SU-DHL-6 (cell line): Measurements from ENCODE around the gene SOCS7.

Source experiments
- H2AFZ ChIP-seq: fragments of 200-600 bp; sonication (generic); 2 replicates; pipeline ENCODE4 v1.6.1; 2014; ENCODE audit warnings: low read depth, mild to moderate bottlenecking, moderate library complexity, mixed read lengths, antibody characterized with exemption, low read length; ENCODE audit not compliant: severe bottlenecking
- H3F3A ChIP-seq: fragments of 200-600 bp; shearing (Covaris generic); 2 replicates; pipeline ENCODE4 v1.6.0; 2016; ENCODE audit warnings: antibody characterized with exemption, mild to moderate bottlenecking; ENCODE audit not compliant: insufficient read depth
- H3K27ac ChIP-seq: fragments of 200-600 bp; sonication (generic); 2 replicates; pipeline ENCODE4 v1.5.1; 2016; ENCODE audit warnings: low read depth, mild to moderate bottlenecking, low read length, moderate library complexity, mixed read lengths
- H3K27me3 ChIP-seq: fragments of 200-600 bp; sonication (generic), shearing (Covaris generic); 2 replicates; pipeline ENCODE4 v1.6.0; 2014; ENCODE audit warnings: mild to moderate bottlenecking, low read length
- H3K36me3 ChIP-seq: fragments of 200-600 bp; sonication (generic); 2 replicates; pipeline ENCODE4 v1.6.1; 2014; ENCODE audit warnings: mild to moderate bottlenecking, low read length, mixed read lengths
- H3K4me2 ChIP-seq: fragments of 300-600, 200-600 bp; shearing (Covaris generic), sonication (generic); 2 replicates; pipeline ENCODE4 v1.6.0; 2014; ENCODE audit warnings: low read length, low read depth, mild to moderate bottlenecking; ENCODE audit not compliant: poor library complexity, severe bottlenecking
- H3K4me3 ChIP-seq: fragments of 200-600 bp; sonication (generic); 2 replicates; pipeline ENCODE4 v1.5.1; 2014; ENCODE audit warnings: antibody characterized with exemption, low read length, mild to moderate bottlenecking, mixed read lengths; ENCODE audit not compliant: insufficient read depth, poor library complexity, severe bottlenecking
- H3K79me2 ChIP-seq: fragments of 200-600 bp; sonication (generic); 2 replicates; pipeline ENCODE4 v1.6.1; 2014; ENCODE audit warnings: mild to moderate bottlenecking, low read length, moderate library complexity; ENCODE audit not compliant: insufficient read depth
- H3K9ac ChIP-seq: fragments of 200-600 bp; sonication (generic); 2 replicates; pipeline ENCODE4 v1.7.0; 2014; ENCODE audit warnings: mild to moderate bottlenecking, low read length
- H3K9me2 ChIP-seq: fragments of 200-600 bp; sonication (generic); replicated peaks from 2 replicates; pipeline ENCODE4 v1.6.1; 2014; ENCODE audit warnings: low read length; ENCODE audit not compliant: insufficient read depth
- H3K9me3 ChIP-seq: fragments of 200-600 bp; sonication (generic); 2 replicates; pipeline ENCODE4 v1.6.1; 2014; ENCODE audit warnings: low read length, mixed read lengths; ENCODE audit not compliant: insufficient read depth
- H4K20me1 ChIP-seq: fragments of 200-600 bp; sonication (generic); 2 replicates; pipeline ENCODE4 v1.6.1; 2014; ENCODE audit warnings: low read depth, mild to moderate bottlenecking, antibody characterized with exemption, low read length, moderate library complexity, mixed read lengths
- CTCF ChIP-seq: fragments of 200-600 bp; sonication (generic); IDR thresholded peaks from one replicate; pipeline ENCODE4 v1.5.1; 2017; ENCODE audit warnings: antibody characterized with exemption, mild to moderate bottlenecking, low read length, moderate library complexity; ENCODE audit not compliant: insufficient read depth, poor library complexity, severe bottlenecking
- EZH2phosphoT487 ChIP-seq: fragments of 200-600 bp; sonication (generic), shearing (Covaris generic); conservative IDR thresholded peaks from 2 replicates; pipeline ENCODE4 v1.6.1; 2018; ENCODE audit warnings: mild to moderate bottlenecking, antibody characterized with exemption, low read length, moderate library complexity, mixed read lengths

Gene SOCS7

DNA sequence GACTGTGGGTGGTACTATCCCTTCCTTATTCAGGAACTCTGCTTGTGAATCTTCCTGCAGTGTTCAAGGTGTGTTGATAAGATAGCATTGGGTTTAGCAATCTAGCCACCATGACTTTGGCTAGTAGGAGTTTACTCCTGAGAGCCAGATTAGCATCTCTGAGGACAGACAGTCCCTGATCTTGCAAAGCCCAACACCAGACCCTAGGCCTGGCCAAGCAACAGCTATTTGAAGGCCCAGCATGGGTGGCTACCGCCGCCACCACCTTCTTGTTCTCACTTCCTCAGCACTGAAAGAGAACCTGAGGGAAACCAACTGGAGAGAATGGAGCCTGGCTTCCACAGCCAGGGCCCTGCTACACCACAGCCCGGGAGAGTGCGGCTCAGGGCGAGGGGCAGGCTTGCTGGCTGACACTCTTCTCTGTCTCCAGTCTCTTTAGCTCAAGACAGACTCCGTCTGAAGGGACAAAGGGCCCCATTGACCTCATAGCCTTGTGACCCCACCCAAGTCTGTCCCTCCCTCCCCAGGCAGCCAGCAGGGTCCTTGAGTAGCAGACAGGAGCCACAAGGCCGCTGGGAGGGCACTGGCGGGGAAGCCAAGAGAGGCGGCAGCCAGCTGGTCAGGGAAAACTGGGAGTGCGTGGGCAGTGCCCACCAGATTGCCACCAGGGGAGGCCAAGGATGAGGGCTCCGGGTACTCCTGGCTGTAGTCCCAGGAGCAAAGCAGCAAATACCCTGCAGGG lies 65.7 kb downstream of the SOCS7 start:
- Histone ChIP-seq H3K4me2 (no peak overlapping the region), H3K9ac (no peak overlapping the region), H3K36me3 (no peaks in the 10 kb centered on the region), H3K4me3 (no peak overlapping the region), H2AFZ (no peak overlapping the region), H3F3A (peaks cover 12% of the 10 kb centered on the region; the same call in 1 of the 2 replicates), H3K9me3 (no peaks in the 10 kb centered on the region), H3K27ac (no peak overlapping the region), H4K20me1 (no peaks in the 10 kb centered on the region), H3K79me2 (no peaks in the 10 kb centered on the region), H3K27me3 (no peaks in the 10 kb centered on the region), H3K9me2 (no peaks in the 10 kb centered on the region)
- TF ChIP-seq EZH2phosphoT487: no peak
- no peak for TF ChIP-seq CTCF

DNA sequence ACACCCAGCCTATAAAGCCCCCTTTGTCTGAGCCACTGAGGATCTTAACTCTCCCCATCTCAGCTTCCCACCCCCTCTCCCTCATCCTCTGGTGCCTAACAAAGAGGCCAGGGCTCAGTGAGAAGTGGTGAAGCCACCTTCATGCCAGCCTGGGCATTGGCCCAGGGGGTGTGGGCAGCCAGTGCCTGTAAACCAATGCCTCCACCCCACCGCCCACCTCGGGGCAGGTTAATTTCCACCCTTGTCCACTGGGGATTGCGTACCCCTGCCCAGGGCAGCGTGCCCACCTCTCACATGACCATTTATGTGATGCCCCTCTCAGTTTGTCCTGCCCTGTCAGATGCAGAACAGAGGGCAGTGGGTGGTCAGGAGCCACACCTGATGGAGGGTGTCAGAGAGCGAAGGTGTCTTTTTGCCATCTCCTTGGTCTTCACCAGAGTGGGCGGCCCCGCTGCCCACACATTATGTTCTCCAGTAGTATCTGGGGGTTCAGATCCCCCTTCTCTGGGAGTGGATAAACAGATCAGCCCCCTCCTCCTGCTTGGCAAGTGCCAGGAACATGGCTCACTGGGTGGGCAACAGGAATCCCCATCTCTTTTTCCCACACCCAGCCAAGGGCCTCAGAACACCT lies 66.5 kb downstream of the SOCS7 start:
- H3K36me3 ChIP-seq: no peaks in the 10 kb centered on the region
- TF ChIP-seq EZH2phosphoT487 (no peak), CTCF (no peak)
- no peak overlapping the region for H3K4me3 ChIP-seq
- H3K9ac ChIP-seq: no peak overlapping the region
- no peaks in the 10 kb centered on the region for H3K9me3 ChIP-seq
- no peak overlapping the region for H2AFZ ChIP-seq
- H3F3A ChIP-seq: peaks cover 12% of the 10 kb centered on the region; the same call in 1 of the 2 replicates
- H3K27ac ChIP-seq: no peak overlapping the region
- no peaks in the 10 kb centered on the region for H4K20me1 ChIP-seq
- no peaks in the 10 kb centered on the region for H3K9me2 ChIP-seq
- no peak overlapping the region for H3K4me2 ChIP-seq
- no peaks in the 10 kb centered on the region for H3K79me2 ChIP-seq
- no peaks in the 10 kb centered on the region for H3K27me3 ChIP-seq

DNA sequence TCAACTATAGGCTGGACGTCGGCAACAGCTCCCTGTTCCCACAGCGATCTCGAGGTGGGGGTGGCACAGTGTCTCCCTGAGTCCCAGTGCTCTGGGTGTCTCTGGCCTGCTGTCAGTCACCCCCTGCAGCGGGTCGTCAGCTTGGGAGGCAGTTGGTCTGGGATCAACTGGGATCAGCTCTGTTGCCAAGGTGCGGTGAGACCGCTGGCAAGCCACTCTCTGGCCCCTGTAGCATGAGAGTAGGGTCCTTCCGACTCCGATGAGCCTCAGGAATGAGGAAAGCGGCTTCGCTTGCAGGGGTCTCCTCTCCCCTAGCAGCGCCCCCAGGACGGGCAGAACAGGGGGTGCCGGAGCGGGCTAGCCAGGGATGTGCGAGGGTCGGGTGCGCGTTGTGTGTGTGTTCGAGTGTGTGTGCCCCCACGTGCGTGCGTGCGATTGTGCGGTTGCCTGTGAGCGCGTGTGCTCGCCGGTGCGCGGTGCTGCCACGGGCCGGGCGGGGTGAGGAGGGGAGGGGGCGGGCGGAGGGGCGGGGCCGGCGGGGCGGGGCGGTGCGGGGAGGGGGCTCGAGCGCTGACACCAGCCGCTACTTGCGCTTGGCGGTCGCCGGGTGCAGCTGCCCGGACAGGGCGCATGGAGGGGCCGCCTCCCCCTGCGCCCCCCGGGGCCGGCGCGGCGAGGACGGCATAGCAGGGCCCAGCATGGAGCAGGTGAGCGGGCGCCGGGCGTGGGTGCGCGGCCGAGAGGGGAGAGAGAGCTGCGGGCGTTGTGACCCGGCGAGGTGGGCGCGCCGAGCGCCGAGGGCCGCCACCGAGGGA lies 67.3 kb downstream of the SOCS7 start:
- Histone ChIP-seq H3K79me2 (no peaks in the 10 kb centered on the region), H3F3A (peaks cover 12% of the 10 kb centered on the region; the same call in 1 of the 2 replicates), H3K4me2 (no peak overlapping the region), H3K36me3 (no peaks in the 10 kb centered on the region), H3K9ac (no peak overlapping the region), H4K20me1 (no peaks in the 10 kb centered on the region), H3K27me3 (no peaks in the 10 kb centered on the region), H3K27ac (no peak overlapping the region), H2AFZ (no peak overlapping the region), H3K9me2 (no peaks in the 10 kb centered on the region), H3K9me3 (no peaks in the 10 kb centered on the region), H3K4me3 (no peak overlapping the region)
- TF ChIP-seq EZH2phosphoT487 (no peak), CTCF (no peak)
